H9 (cell line): ENCODE measurements around the gene DYNC2LI1. TPM values are rescaled to one million over a fixed set of nuclear protein-coding genes. Genes with fewer than 3 reads are reported as not detected.

Source experiments
- DNase-seq: peaks from one replicate; pipeline ENCODE4 v3.0.0-alpha.2; 2017
- H2AFZ ChIP-seq: one replicate; pipeline ENCODE4 v1.6.1; 2013; ENCODE audit warnings: mild to moderate bottlenecking, low read length, control low read depth, moderate library complexity
- H2AK5ac ChIP-seq: 2 replicates; pipeline ENCODE4 v1.6.1; 2013; ENCODE audit warnings: low read length, control low read depth, mixed read lengths; ENCODE audit not compliant: insufficient read length
- H2BK120ac ChIP-seq: one replicate; pipeline ENCODE4 v1.6.1; 2013; ENCODE audit warnings: low read depth, mild to moderate bottlenecking, low read length, control low read depth, inconsistent platforms; ENCODE audit not compliant: poor library complexity, severe bottlenecking
- H2BK12ac ChIP-seq: 2 replicates; pipeline ENCODE4 v1.6.1; 2013; ENCODE audit warnings: low read length, control low read depth, mixed read lengths, low read depth; ENCODE audit not compliant: insufficient read length
- H2BK15ac ChIP-seq: 2 replicates; pipeline ENCODE4 v1.6.1; 2013; ENCODE audit warnings: low read depth, low read length, control low read depth
- H2BK20ac ChIP-seq: one replicate; pipeline ENCODE4 v1.6.1; 2013; ENCODE audit warnings: low read depth, mild to moderate bottlenecking, low read length, control low read depth, inconsistent platforms; ENCODE audit not compliant: poor library complexity, severe bottlenecking
- H2BK5ac ChIP-seq: 2 replicates; pipeline ENCODE4 v1.6.1; 2013; ENCODE audit warnings: low read length, control low read depth, mixed read lengths; ENCODE audit not compliant: insufficient read length
- H3K14ac ChIP-seq: 2 replicates; pipeline ENCODE4 v1.6.1; 2013; ENCODE audit warnings: low read length, control low read depth; ENCODE audit not compliant: insufficient read depth
- H3K18ac ChIP-seq: 2 replicates; pipeline ENCODE4 v1.6.1; 2013; ENCODE audit warnings: low read depth, mild to moderate bottlenecking, mixed read lengths, low read length, control low read depth; ENCODE audit not compliant: insufficient read length
- H3K23ac ChIP-seq: 2 replicates; pipeline ENCODE4 v1.6.1; 2013; ENCODE audit warnings: low read length, control low read depth, mixed read lengths, low read depth; ENCODE audit not compliant: insufficient read length
- H3K23me2 ChIP-seq: 2 replicates; pipeline ENCODE4 v1.6.1; 2013; ENCODE audit warnings: low read depth, mild to moderate bottlenecking, mixed read lengths, low read length, control low read depth; ENCODE audit not compliant: insufficient read length, poor library complexity, severe bottlenecking
- H3K27ac ChIP-seq: 2 replicates; pipeline ENCODE4 v1.5.1; 2013; ENCODE audit warnings: low read length, control low read depth, mixed read lengths, low read depth; ENCODE audit not compliant: insufficient read length
- H3K27me3 ChIP-seq: 2 replicates; pipeline ENCODE4 v1.6.1; 2013; ENCODE audit warnings: low read length, control low read depth, inconsistent platforms; ENCODE audit not compliant: insufficient read depth
- H3K4ac ChIP-seq: 2 replicates; pipeline ENCODE4 v1.6.1; 2013; ENCODE audit warnings: low read depth, mild to moderate bottlenecking, control low read depth, inconsistent platforms, low read length, moderate library complexity
- H3K4me1 ChIP-seq: 2 replicates; pipeline ENCODE4 v1.6.1; 2013; ENCODE audit warnings: low read length, control low read depth, inconsistent platforms; ENCODE audit not compliant: insufficient read depth
- H3K4me2 ChIP-seq: 2 replicates; pipeline ENCODE4 v1.6.1; 2013; ENCODE audit warnings: low read length, control low read depth, mixed read lengths; ENCODE audit not compliant: insufficient read length, insufficient read depth
- H3K56ac ChIP-seq: 2 replicates; pipeline ENCODE4 v1.6.1; 2013; ENCODE audit warnings: low read depth, mild to moderate bottlenecking, mixed read lengths, low read length, control low read depth; ENCODE audit not compliant: insufficient read length
- H3K79me1 ChIP-seq: 2 replicates; pipeline ENCODE4 v1.6.1; 2013; ENCODE audit warnings: low read depth, mild to moderate bottlenecking, moderate library complexity, low read length, control low read depth, inconsistent platforms; ENCODE audit not compliant: insufficient read depth, poor library complexity, severe bottlenecking
- H3K79me2 ChIP-seq: 2 replicates; pipeline ENCODE4 v1.6.1; 2013; ENCODE audit warnings: low read length, control low read depth, inconsistent platforms; ENCODE audit not compliant: insufficient read depth
- H3K9ac ChIP-seq: 2 replicates; pipeline ENCODE4 v1.6.1; 2013; ENCODE audit warnings: low read length, control low read depth, mixed read lengths; ENCODE audit not compliant: insufficient read length; ENCODE audit errors: extremely low read depth
- H3K9me3 ChIP-seq: one replicate; pipeline ENCODE4 v1.6.1; 2013; ENCODE audit warnings: low read depth, low read length, inconsistent platforms; ENCODE audit not compliant: control insufficient read depth
- H3T11ph ChIP-seq: one replicate; pipeline ENCODE4 v1.6.1; 2013; ENCODE audit warnings: mild to moderate bottlenecking, low read length, control low read depth, inconsistent platforms
- H4K20me1 ChIP-seq: one replicate; pipeline ENCODE4 v1.6.1; 2013; ENCODE audit not compliant: control insufficient read depth, insufficient read length, insufficient read depth
- H4K5ac ChIP-seq: 2 replicates; pipeline ENCODE4 v1.6.1; 2013; ENCODE audit warnings: low read depth, mild to moderate bottlenecking, mixed read lengths, low read length, control low read depth; ENCODE audit not compliant: insufficient read length
- H4K8ac ChIP-seq: replicated peaks from 2 replicates; pipeline ENCODE4 v1.6.1; 2013; ENCODE audit warnings: low read length, control low read depth, mixed read lengths, low read depth; ENCODE audit not compliant: insufficient read length
- H4K91ac ChIP-seq: 2 replicates; pipeline ENCODE4 v1.6.1; 2013; ENCODE audit warnings: low read depth, mild to moderate bottlenecking, moderate library complexity, mixed read lengths, low read length, control low read depth; ENCODE audit not compliant: insufficient read length
- H3K27ac Mint-ChIP-seq, 3 experiments: 2 replicates in 2 of 3; 3 replicates in 1 of 3; pipeline ENCODE4 v1.8.0; 2020 to 2021; ENCODE audit warnings: mixed read lengths in 3 of 3, mild to moderate bottlenecking in 1 of 3, moderate library complexity in 1 of 3
- H3K27me3 Mint-ChIP-seq: 2 replicates; pipeline ENCODE4 v1.8.0; 2021; ENCODE audit warnings: low read depth, mild to moderate bottlenecking, moderate library complexity, mixed read lengths
- H3K36me3 Mint-ChIP-seq, 3 experiments: 2 replicates in 2 of 3; 3 replicates in 1 of 3; pipeline ENCODE4 v1.8.0; 2020 to 2021; ENCODE audit warnings: low read depth in 3 of 3, mixed read lengths in 3 of 3; ENCODE audit not compliant: insufficient read depth in 1 of 3
- H3K4me1 Mint-ChIP-seq, 2 experiments: 2 replicates each; pipeline ENCODE4 v1.8.0; 2020; ENCODE audit warnings: mixed read lengths in 2 of 2
- H3K4me3 Mint-ChIP-seq, 2 experiments: 2 replicates in 1 of 2; 3 replicates in 1 of 2; pipeline ENCODE4 v1.8.0; 2020 to 2021; ENCODE audit warnings: mild to moderate bottlenecking in 2 of 2, mixed read lengths in 2 of 2, moderate library complexity in 1 of 2
- H3K9me3 Mint-ChIP-seq, 2 experiments: 2 replicates in 1 of 2; 3 replicates in 1 of 2; pipeline ENCODE4 v1.8.0; 2020; ENCODE audit warnings: mild to moderate bottlenecking in 2 of 2, mixed read lengths in 2 of 2, moderate library complexity in 1 of 2
- CTCF ChIP-seq: fragments of 200-600 bp; sonication (generic); conservative IDR thresholded peaks from 3 replicates; pipeline ENCODE4 v1.8.0; 2021; ENCODE audit warnings: antibody characterized with exemption, mild to moderate bottlenecking
- WGBS: extraction: QIAGEN DNeasy Blood & Tissue Kit; methylation state at CpG from one replicate; pipeline ENCODE4 v1.1.7; 2013; ENCODE audit warnings: missing lambda C conversion rate, low lambda C conversion rate, mixed read lengths; ENCODE audit not compliant: insufficient read length; ENCODE audit errors: extremely low coverage; 5-methylcytosine and 5-hydroxymethylcytosine counted together
- total RNA-seq: library from RNA; stranded (reverse); gene quantifications from 2 replicates; pipeline ENCODE4 v1.2.1, GENCODE V29; 2021

The DYNC2LI1 gene
- total RNA-seq, 1 experiment from 2014 or later, result 8.5 TPM

GRCh38 chr2:43791035-43791765, 17.4 kb downstream of the DYNC2LI1 start:
- no peaks in the 10 kb centered on the region for H3K4me1 ChIP-seq
- no CpG with 5 or more reads among the region's 2 CpGs for WGBS
- no peaks in the 10 kb centered on the region for H3K79me1 ChIP-seq
- H3K27me3 ChIP-seq, result no peaks in the 10 kb centered on the region
- H2AK5ac ChIP-seq, result no peak overlapping the region
- no peak overlapping the region for H2BK120ac ChIP-seq
- no peak overlapping the region for H4K8ac ChIP-seq
- H3K79me2 ChIP-seq, result no peaks in the 10 kb centered on the region
- Mint-ChIP-seq H3K27ac (peak overlapping the region in 1 of 3 experiments; percentile 90; a peak in 2 of 7 replicates), H3K9me3 (no peaks in the 10 kb centered on the region), H3K4me3 (no peak overlapping the region), H3K36me3 (no peaks in the 10 kb centered on the region), H3K27me3 (no peaks in the 10 kb centered on the region), H3K4me1 (no peaks in the 10 kb centered on the region)
- H3T11ph ChIP-seq, result no peak overlapping the region
- H3K9ac ChIP-seq, result no peak overlapping the region
- H3K56ac ChIP-seq, result no peak overlapping the region
- H4K20me1 ChIP-seq, result no peaks in the 10 kb centered on the region
- H3K4ac ChIP-seq, result no peak overlapping the region
- H3K9me3 ChIP-seq, result no peaks in the 10 kb centered on the region
- H4K91ac ChIP-seq, result no peak overlapping the region
- no peak overlapping the region for H3K4me2 ChIP-seq
- H3K14ac ChIP-seq, result no peak overlapping the region
- H3K27ac ChIP-seq, result no peak overlapping the region
- H2BK12ac ChIP-seq, result no peak overlapping the region
- no peak overlapping the region for H4K5ac ChIP-seq
- no peak for DNase-seq
- no peak overlapping the region for H3K18ac ChIP-seq
- no peak for TF ChIP-seq CTCF
- H2AFZ ChIP-seq, result no peak overlapping the region
- no peak overlapping the region for H2BK20ac ChIP-seq
- no peaks in the 10 kb centered on the region for H3K23me2 ChIP-seq
- H2BK15ac ChIP-seq, result no peak overlapping the region
- no peak overlapping the region for H2BK5ac ChIP-seq
- H3K23ac ChIP-seq, result no peak overlapping the region
